A549 (cell line): ENCODE measurements around the gene MGAT5B. TPM values are rescaled to one million over a fixed set of nuclear protein-coding genes. Genes with fewer than 3 reads are reported as not detected.

ENCODE experiments used
- ATAC-seq, 2 experiments: fragments of 200-7000 bp in 1 of 2; fragments of >200 bp in 1 of 2; cut with Nextera tagmentation in 1 of 2; cut with Tn5 transposase in 1 of 2; 3 replicates each; pipeline versions ENCODE4 v1.8.0 to v1.9.1; 2018 to 2020; ENCODE audit warnings: mild to moderate bottlenecking in 1 of 2, moderate library complexity in 1 of 2
- CTCF ChIA-PET: fragments of 300-600 bp; sonication (Branson Sonifier 250); formaldehyde crosslinking; extraction: SDS; loops from one replicate; lab custom pipeline; 2021; ENCODE audit warnings: antibody characterized with exemption, inconsistent platforms; lab: Yijun Ruan, JAX
- POLR2A ChIA-PET: fragments of 350-600 bp; formaldehyde crosslinking; extraction: SDS; loops from one replicate; lab custom pipeline; 2021; ENCODE audit warnings: antibody characterized with exemption, inconsistent platforms; lab: Yijun Ruan, JAX
- DNase-seq, 2 experiments: peaks; one replicate each; pipeline versions ENCODE4 v3.0.0 to v3.0.0-alpha.2; 2011 to 2016; ENCODE audit warnings: low read depth in 1 of 2, low spot score in 1 of 2
- FAIRE-seq: peaks from 2 replicates; lab custom pipeline; 2011; peaks lifted over from hg19 to GRCh38; lab: Jason Lieb, UNC
- H3K27ac ChIP-seq, 2 experiments: fragments of >200 bp; sonication (Bioruptor Twin); formaldehyde crosslinking; 3 replicates each; pipeline ENCODE4 v1.5.1; 2016 to 2017
- H3K4me1 ChIP-seq: fragments of >200 bp; sonication (Bioruptor Twin); formaldehyde crosslinking; 3 replicates; pipeline ENCODE4 v1.6.1; 2016
- H3K4me2 ChIP-seq: fragments of >200 bp; sonication (Bioruptor Twin); formaldehyde crosslinking; 3 replicates; pipeline ENCODE4 v1.6.1; 2016
- H3K4me3 ChIP-seq: fragments of >200 bp; sonication (Bioruptor Twin); formaldehyde crosslinking; 3 replicates; pipeline ENCODE4 v1.5.1; 2016
- H3K9me3 ChIP-seq: fragments of >200 bp; sonication (Bioruptor Twin); formaldehyde crosslinking; 3 replicates; pipeline ENCODE4 v1.6.1; 2016
- ATOH8 ChIP-seq: fragments of 250-450 bp; sonication (Bioruptor Pico); IDR thresholded peaks from 2 replicates; pipeline ENCODE4 v1.5.0; 2020; ENCODE audit warnings: low read depth, mild to moderate bottlenecking, moderate library complexity
- BHLHE40 ChIP-seq: IDR thresholded peaks from 2 replicates; pipeline ENCODE4 v1.6.1; 2012; ENCODE audit warnings: low read depth, low read length, inconsistent platforms
- CBX2 ChIP-seq: fragments of 200-600 bp; sonication (generic); IDR thresholded peaks from 2 replicates; pipeline ENCODE4 v1.6.1; 2016; ENCODE audit warnings: low read depth, mild to moderate bottlenecking, borderline replicate concordance
- CBX8 ChIP-seq: fragments of 200-600 bp; sonication (generic); IDR thresholded peaks from 2 replicates; pipeline ENCODE4 v1.6.1; 2016
- EP300 ChIP-seq, 2 experiments: fragments of >200 bp; sonication (Bioruptor Twin); formaldehyde crosslinking; IDR thresholded peaks; 2 replicates in 1 of 2; 3 replicates in 1 of 2; pipeline ENCODE4 v1.6.1; 2016 to 2017
- ESRRA ChIP-seq: fragments of 150-350 bp; IDR thresholded peaks from 2 replicates; pipeline ENCODE4 v1.6.1; 2014; ENCODE audit warnings: mild to moderate bottlenecking, low read length, borderline replicate concordance
- FOSB ChIP-seq: fragments of 250-450 bp; sonication (Bioruptor Pico); IDR thresholded peaks from 2 replicates; pipeline ENCODE4 v1.5.0; 2020; ENCODE audit warnings: mild to moderate bottlenecking, moderate library complexity
- GATA3 ChIP-seq: IDR thresholded peaks from 2 replicates; pipeline ENCODE4 v1.6.1; 2012; ENCODE audit warnings: borderline replicate concordance
- HDAC2 ChIP-seq: fragments of 200-600 bp; sonication (generic); IDR thresholded peaks from 2 replicates; pipeline ENCODE4 v1.6.1; 2016
- HOXB13 ChIP-seq: fragments of 250-450 bp; sonication (Bioruptor Pico); IDR thresholded peaks from 2 replicates; pipeline ENCODE4 v1.5.0; 2020; ENCODE audit warnings: low read depth, mild to moderate bottlenecking, moderate library complexity
- KDM1A ChIP-seq: fragments of 200-600 bp; sonication (generic); IDR thresholded peaks from 2 replicates; pipeline ENCODE4 v1.6.1; 2016; ENCODE audit warnings: low read depth, mild to moderate bottlenecking
- KDM5A ChIP-seq: fragments of 200-600 bp; sonication (generic); IDR thresholded peaks from 2 replicates; pipeline ENCODE4 v1.6.1; 2016; ENCODE audit warnings: antibody characterized with exemption, mild to moderate bottlenecking
- MAFK ChIP-seq: fragments of 450-650 bp; IDR thresholded peaks from 2 replicates; pipeline ENCODE4 v1.6.1; 2014; ENCODE audit not compliant: partially characterized antibody
- MAX ChIP-seq: IDR thresholded peaks from 2 replicates; pipeline ENCODE4 v1.6.1; 2012
- MYC ChIP-seq: IDR thresholded peaks from 2 replicates; pipeline ENCODE4 v1.6.1; 2012; ENCODE audit warnings: mild to moderate bottlenecking, inconsistent platforms, low read length, improper control_type of control experiment, borderline replicate concordance
- POLR2A ChIP-seq: IDR thresholded peaks from 2 replicates; pipeline ENCODE4 v1.6.1; 2012; ENCODE audit warnings: mild to moderate bottlenecking, low read length
- POLR2AphosphoS2 ChIP-seq: conservative IDR thresholded peaks from 2 replicates; pipeline ENCODE4 v1.6.1; 2012; ENCODE audit warnings: low read length, improper control_type of control experiment, inconsistent platforms
- RCOR1 ChIP-seq: fragments of 150-350 bp; IDR thresholded peaks from 2 replicates; pipeline ENCODE4 v1.6.1; 2014; ENCODE audit warnings: antibody characterized with exemption, low read length, low read depth
- REST ChIP-seq: fragments of 200-600 bp; sonication (generic); IDR thresholded peaks from 2 replicates; pipeline ENCODE4 v1.6.1; 2016; ENCODE audit warnings: antibody characterized with exemption, mild to moderate bottlenecking, moderate library complexity
- SMC3 ChIP-seq: fragments of >200 bp; sonication (Bioruptor Twin); formaldehyde crosslinking; IDR thresholded peaks from 3 replicates; pipeline ENCODE4 v1.6.1; 2018; ENCODE audit warnings: inconsistent platforms
- SREBF2 ChIP-seq: fragments of 450-650 bp; IDR thresholded peaks from 2 replicates; pipeline ENCODE4 v1.6.1; 2014; ENCODE audit warnings: mild to moderate bottlenecking, moderate library complexity
- ZSCAN20 ChIP-seq: fragments of 250-450 bp; sonication (Bioruptor Pico); IDR thresholded peaks from 2 replicates; pipeline ENCODE4 v1.8.0; 2022; ENCODE audit warnings: mild to moderate bottlenecking, moderate library complexity
- WGBS: methylation state at CpG from one replicate; pipeline ENCODE4 v1.1.6; 2017; ENCODE audit errors: missing lambda C conversion rate; 5-methylcytosine and 5-hydroxymethylcytosine counted together
- polyA plus RNA-seq, 4 experiments: library from polyadenylated mRNA; depleted of rRNA in 3 of 4; stranded (reverse); fragments of >200 nt; fragmentation: RNase III in 1 of 4; extraction: RNeasy Plus Mini Kit Qiagen cat#74134 plus additional on column Dnase treatment in 1 of 4; gene quantifications; 2 replicates in 3 of 4; 3 replicates in 1 of 4; pipeline ENCODE4 v1.2.3, GENCODE V29; 2011 to 2017
- TF ChIP-seq, protein P1 (sequence below): IDR thresholded peaks from 2 replicates; pipeline ENCODE4 v1.6.1; 2012
- TF ChIP-seq, protein P2 (sequence below): fragments of >200 bp; sonication (Bioruptor Twin); formaldehyde crosslinking; IDR thresholded peaks from 3 replicates; pipeline ENCODE4 v1.6.1; 2016

MGAT5B gene
- polyA plus RNA-seq, 2 of the 4 experiments (the other 2 are of a cell fraction): 7.6 to 22.8 TPM

GRCh38 chr17:76981545-76982295 lies 113.5 kb downstream of the MGAT5B start:
- ATAC-seq: no peak
- POLR2A ChIA-PET: no interaction called here

GRCh38 chr17:76982408-76983074 lies 114.3 kb downstream of the MGAT5B start:
- CTCF ChIA-PET: interaction anchor here (1.5 to 2.7 kb wide), 4 partner anchors 11 to 115 kb away, joined by 3 to 14 read pairs (median 6); partner anchors contain the start of gene MGAT5B
- ATAC-seq (no peak; a peak in 1 of 6 replicates), DNase-seq (no peak), FAIRE-seq (no peak)
- H3K27ac ChIP-seq: peak overlapping the region in 1 of 2 experiments; percentile 59; a peak in 2 of 6 replicates
- TF ChIP-seq BHLHE40 (no peak), EP300 (IDR thresholded peaks at IDR 0.05) (no peak), HDAC2 (no peak), FOSB (CRISPR knock-in tag) (no peak), RCOR1 (no peak), POLR2AphosphoS2 (no peak), GATA3 (no peak), SMC3 (no peak), REST (no peak), POLR2A (no peak)
- H3K4me2 ChIP-seq: no peak overlapping the region
- peaks cover 11% of the 10 kb centered on the region; the same call in 1 of the 3 replicates for H3K9me3 ChIP-seq
- no peak overlapping the region for H3K4me3 ChIP-seq
- POLR2A ChIA-PET: no interaction called here
- H3K4me1 ChIP-seq: no peaks in the 10 kb centered on the region
- WGBS: 82% methylated on average over 8 of the region's 10 CpGs

More at GRCh38 chr17:76981545-76982295, 113.5 kb downstream of the MGAT5B start:
- CTCF ChIA-PET: interaction anchor here (0.7 to 2.8 kb wide), 6 partner anchors 15 to 256 kb away, joined by 3 to 14 read pairs (median 6); partner anchors contain the start of gene MGAT5B
- no peak for FAIRE-seq
- H3K4me3 ChIP-seq: no peak overlapping the region
- no peak for TF ChIP-seq ESRRA
- 0 out of 2 replicates have a peak, but pooled peaks have one; percentile 22 for TF ChIP-seq HDAC2
- TF ChIP-seq, all 56 proteins: peak for 1
- no peak for DNase-seq
- no peaks in the 10 kb centered on the region for H3K4me1 ChIP-seq
- H3K4me2 ChIP-seq: no peak overlapping the region
- 77% methylated on average over 15 of the region's 15 CpGs for WGBS
- no peak overlapping the region for H3K27ac ChIP-seq
- H3K9me3 ChIP-seq: peaks cover 12% of the 10 kb centered on the region; the same call in 1 of the 3 replicates

- WGBS: 80% methylated on average over 17 of the region's 17 CpGs
- H3K27ac ChIP-seq: peak overlapping the region in 1 of 2 experiments; percentile 59; a peak in 2 of 6 replicates
- DNase-seq (no peak), ATAC-seq (peak in 1 of 2 experiments; percentile 52; a peak in 3 of 6 replicates), FAIRE-seq (no peak)
- ChIA-PET CTCF (interaction anchor here (1.5 to 2.7 kb wide), 3 partner anchors 11 to 73 kb away, joined by 3 to 14 read pairs (median 5); no protein-coding TSS in a partner anchor), POLR2A (no interaction called here)
- H3K4me2 ChIP-seq: no peak overlapping the region
- no peaks in the 10 kb centered on the region for H3K4me1 ChIP-seq
- no peak for TF ChIP-seq CBX2
- no peak for TF ChIP-seq KDM1A
- no peak for TF ChIP-seq SMC3
- TF ChIP-seq MAX: no peak
- TF ChIP-seq CBX8: no peak
- no peak for TF ChIP-seq HOXB13 (CRISPR knock-in tag)
- TF ChIP-seq, protein P1, sequence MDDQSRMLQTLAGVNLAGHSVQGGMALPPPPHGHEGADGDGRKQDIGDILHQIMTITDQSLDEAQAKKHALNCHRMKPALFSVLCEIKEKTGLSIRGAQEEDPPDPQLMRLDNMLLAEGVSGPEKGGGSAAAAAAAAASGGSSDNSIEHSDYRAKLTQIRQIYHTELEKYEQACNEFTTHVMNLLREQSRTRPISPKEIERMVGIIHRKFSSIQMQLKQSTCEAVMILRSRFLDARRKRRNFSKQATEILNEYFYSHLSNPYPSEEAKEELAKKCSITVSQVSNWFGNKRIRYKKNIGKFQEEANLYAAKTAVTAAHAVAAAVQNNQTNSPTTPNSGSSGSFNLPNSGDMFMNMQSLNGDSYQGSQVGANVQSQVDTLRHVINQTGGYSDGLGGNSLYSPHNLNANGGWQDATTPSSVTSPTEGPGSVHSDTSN: no peak
- no peak for TF ChIP-seq GATA3
- TF ChIP-seq KDM5A: no peak
- TF ChIP-seq MAFK: no peak
- TF ChIP-seq SREBF2: no peak
- TF ChIP-seq ZSCAN20 (CRISPR knock-in tag): no peak
- no peak for TF ChIP-seq MYC
- TF ChIP-seq ATOH8 (CRISPR knock-in tag): no peak
- no peak for TF ChIP-seq RCOR1
- TF ChIP-seq, protein P2, sequence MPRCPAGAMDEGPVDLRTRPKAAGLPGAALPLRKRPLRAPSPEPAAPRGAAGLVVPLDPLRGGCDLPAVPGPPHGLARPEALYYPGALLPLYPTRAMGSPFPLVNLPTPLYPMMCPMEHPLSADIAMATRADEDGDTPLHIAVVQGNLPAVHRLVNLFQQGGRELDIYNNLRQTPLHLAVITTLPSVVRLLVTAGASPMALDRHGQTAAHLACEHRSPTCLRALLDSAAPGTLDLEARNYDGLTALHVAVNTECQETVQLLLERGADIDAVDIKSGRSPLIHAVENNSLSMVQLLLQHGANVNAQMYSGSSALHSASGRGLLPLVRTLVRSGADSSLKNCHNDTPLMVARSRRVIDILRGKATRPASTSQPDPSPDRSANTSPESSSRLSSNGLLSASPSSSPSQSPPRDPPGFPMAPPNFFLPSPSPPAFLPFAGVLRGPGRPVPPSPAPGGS: no peak
- H3K9me3 ChIP-seq: peaks cover 4% of the 10 kb centered on the region; the same call in 1 of the 3 replicates
- no peak overlapping the region for H3K4me3 ChIP-seq
Measured at GRCh38 chr17:76983075-76983775, 115.0 kb downstream of the MGAT5B start.
